GOT3 (cell line): ENCODE data around the gene NELFA.

Source experiments
- DNase-seq: peaks from one replicate; lab custom pipeline; 2025; ENCODE audit warnings: mixed read lengths; lab: John Stamatoyannopoulos, UW

The NELFA gene

DNA sequence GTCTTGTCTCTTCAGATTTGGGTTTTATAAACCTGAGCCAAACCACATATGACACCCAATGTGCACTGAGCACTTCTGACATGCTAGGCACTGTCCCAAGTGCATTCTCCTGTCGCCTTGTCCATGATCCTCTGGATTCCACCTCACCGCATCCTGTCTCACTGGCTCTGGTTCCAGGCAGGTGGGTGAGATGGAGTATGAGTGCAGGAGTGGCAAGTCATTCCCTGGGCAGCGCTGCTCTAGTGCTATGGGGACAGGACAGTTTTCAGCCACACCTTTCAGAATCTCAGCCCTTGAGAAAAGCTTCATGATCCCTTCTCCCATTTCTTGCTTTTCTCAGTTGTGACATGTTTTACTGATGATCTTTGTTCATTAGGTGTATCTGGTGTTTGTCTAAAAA lies 71.2 kb downstream of the NELFA start:
- DNase-seq, result no peak

DNA sequence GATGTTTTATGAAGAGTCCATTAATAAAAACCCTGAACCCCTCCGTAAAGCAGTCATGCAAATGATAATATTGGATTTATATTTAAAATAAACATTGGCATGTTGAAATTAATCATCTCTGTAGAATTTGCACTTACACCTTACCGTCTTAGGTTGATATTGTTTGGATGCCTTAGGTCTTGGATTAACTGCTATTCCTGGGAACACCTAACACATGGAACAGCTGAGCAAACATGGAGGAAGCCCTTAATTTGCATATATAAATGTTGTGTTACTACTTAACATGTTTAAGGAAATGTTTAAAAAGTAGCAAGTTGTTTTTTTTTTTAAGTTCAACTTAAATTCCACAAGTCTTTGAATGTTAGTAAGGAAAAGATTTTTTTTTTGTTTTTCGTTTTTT lies 75.1 kb downstream of the NELFA start:
- DNase-seq, result no peak

DNA sequence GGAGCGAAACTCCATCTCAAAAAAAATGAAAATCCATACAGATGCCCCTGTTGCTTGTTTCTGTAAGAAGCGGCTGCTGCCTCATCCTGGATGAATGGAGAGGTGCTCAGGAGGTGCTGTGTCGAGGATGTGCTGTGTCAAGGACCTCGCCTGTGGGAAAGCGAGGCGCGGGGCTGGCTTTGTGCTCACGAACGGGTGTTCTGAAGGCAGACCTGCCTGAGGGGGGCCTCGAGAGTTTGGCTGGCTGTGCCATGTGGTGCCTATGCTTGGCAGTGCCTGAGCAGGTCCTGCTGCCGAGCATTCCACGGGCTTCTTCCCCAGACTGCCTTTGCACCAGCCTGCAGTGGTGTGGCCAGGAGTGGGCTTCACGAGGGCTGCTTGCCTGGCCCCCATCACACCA lies 76.0 kb downstream of the NELFA start:
- no peak for DNase-seq
